H9 (cell line): ENCODE results near the gene DPP6. TPM values are rescaled to one million over a fixed set of nuclear protein-coding genes. Genes with fewer than 3 reads are reported as not detected.

ENCODE experiments used
- DNase-seq: peaks from one replicate; pipeline ENCODE4 v3.0.0-alpha.2; 2017
- H2AFZ ChIP-seq: one replicate; pipeline ENCODE4 v1.6.1; 2013; ENCODE audit warnings: mild to moderate bottlenecking, low read length, control low read depth, moderate library complexity
- H2AK5ac ChIP-seq: 2 replicates; pipeline ENCODE4 v1.6.1; 2013; ENCODE audit warnings: low read length, control low read depth, mixed read lengths; ENCODE audit not compliant: insufficient read length
- H2BK120ac ChIP-seq: one replicate; pipeline ENCODE4 v1.6.1; 2013; ENCODE audit warnings: low read depth, mild to moderate bottlenecking, low read length, control low read depth, inconsistent platforms; ENCODE audit not compliant: poor library complexity, severe bottlenecking
- H2BK12ac ChIP-seq: 2 replicates; pipeline ENCODE4 v1.6.1; 2013; ENCODE audit warnings: low read length, control low read depth, mixed read lengths, low read depth; ENCODE audit not compliant: insufficient read length
- H2BK15ac ChIP-seq: 2 replicates; pipeline ENCODE4 v1.6.1; 2013; ENCODE audit warnings: low read depth, low read length, control low read depth
- H2BK20ac ChIP-seq: one replicate; pipeline ENCODE4 v1.6.1; 2013; ENCODE audit warnings: low read depth, mild to moderate bottlenecking, low read length, control low read depth, inconsistent platforms; ENCODE audit not compliant: poor library complexity, severe bottlenecking
- H2BK5ac ChIP-seq: 2 replicates; pipeline ENCODE4 v1.6.1; 2013; ENCODE audit warnings: low read length, control low read depth, mixed read lengths; ENCODE audit not compliant: insufficient read length
- H3K14ac ChIP-seq: 2 replicates; pipeline ENCODE4 v1.6.1; 2013; ENCODE audit warnings: low read length, control low read depth; ENCODE audit not compliant: insufficient read depth
- H3K18ac ChIP-seq: 2 replicates; pipeline ENCODE4 v1.6.1; 2013; ENCODE audit warnings: low read depth, mild to moderate bottlenecking, mixed read lengths, low read length, control low read depth; ENCODE audit not compliant: insufficient read length
- H3K23ac ChIP-seq: 2 replicates; pipeline ENCODE4 v1.6.1; 2013; ENCODE audit warnings: low read length, control low read depth, mixed read lengths, low read depth; ENCODE audit not compliant: insufficient read length
- H3K23me2 ChIP-seq: 2 replicates; pipeline ENCODE4 v1.6.1; 2013; ENCODE audit warnings: low read depth, mild to moderate bottlenecking, mixed read lengths, low read length, control low read depth; ENCODE audit not compliant: insufficient read length, poor library complexity, severe bottlenecking
- H3K27ac ChIP-seq: 2 replicates; pipeline ENCODE4 v1.5.1; 2013; ENCODE audit warnings: low read length, control low read depth, mixed read lengths, low read depth; ENCODE audit not compliant: insufficient read length
- H3K27me3 ChIP-seq: 2 replicates; pipeline ENCODE4 v1.6.1; 2013; ENCODE audit warnings: low read length, control low read depth, inconsistent platforms; ENCODE audit not compliant: insufficient read depth
- H3K4ac ChIP-seq: 2 replicates; pipeline ENCODE4 v1.6.1; 2013; ENCODE audit warnings: low read depth, mild to moderate bottlenecking, control low read depth, inconsistent platforms, low read length, moderate library complexity
- H3K4me1 ChIP-seq: 2 replicates; pipeline ENCODE4 v1.6.1; 2013; ENCODE audit warnings: low read length, control low read depth, inconsistent platforms; ENCODE audit not compliant: insufficient read depth
- H3K4me2 ChIP-seq: 2 replicates; pipeline ENCODE4 v1.6.1; 2013; ENCODE audit warnings: low read length, control low read depth, mixed read lengths; ENCODE audit not compliant: insufficient read length, insufficient read depth
- H3K56ac ChIP-seq: 2 replicates; pipeline ENCODE4 v1.6.1; 2013; ENCODE audit warnings: low read depth, mild to moderate bottlenecking, mixed read lengths, low read length, control low read depth; ENCODE audit not compliant: insufficient read length
- H3K79me1 ChIP-seq: 2 replicates; pipeline ENCODE4 v1.6.1; 2013; ENCODE audit warnings: low read depth, mild to moderate bottlenecking, moderate library complexity, low read length, control low read depth, inconsistent platforms; ENCODE audit not compliant: insufficient read depth, poor library complexity, severe bottlenecking
- H3K79me2 ChIP-seq: 2 replicates; pipeline ENCODE4 v1.6.1; 2013; ENCODE audit warnings: low read length, control low read depth, inconsistent platforms; ENCODE audit not compliant: insufficient read depth
- H3K9ac ChIP-seq: 2 replicates; pipeline ENCODE4 v1.6.1; 2013; ENCODE audit warnings: low read length, control low read depth, mixed read lengths; ENCODE audit not compliant: insufficient read length; ENCODE audit errors: extremely low read depth
- H3K9me3 ChIP-seq: one replicate; pipeline ENCODE4 v1.6.1; 2013; ENCODE audit warnings: low read depth, low read length, inconsistent platforms; ENCODE audit not compliant: control insufficient read depth
- H3T11ph ChIP-seq: one replicate; pipeline ENCODE4 v1.6.1; 2013; ENCODE audit warnings: mild to moderate bottlenecking, low read length, control low read depth, inconsistent platforms
- H4K20me1 ChIP-seq: one replicate; pipeline ENCODE4 v1.6.1; 2013; ENCODE audit not compliant: control insufficient read depth, insufficient read length, insufficient read depth
- H4K5ac ChIP-seq: 2 replicates; pipeline ENCODE4 v1.6.1; 2013; ENCODE audit warnings: low read depth, mild to moderate bottlenecking, mixed read lengths, low read length, control low read depth; ENCODE audit not compliant: insufficient read length
- H4K8ac ChIP-seq: replicated peaks from 2 replicates; pipeline ENCODE4 v1.6.1; 2013; ENCODE audit warnings: low read length, control low read depth, mixed read lengths, low read depth; ENCODE audit not compliant: insufficient read length
- H4K91ac ChIP-seq: 2 replicates; pipeline ENCODE4 v1.6.1; 2013; ENCODE audit warnings: low read depth, mild to moderate bottlenecking, moderate library complexity, mixed read lengths, low read length, control low read depth; ENCODE audit not compliant: insufficient read length
- H3K27ac Mint-ChIP-seq, 3 experiments: 2 replicates in 2 of 3; 3 replicates in 1 of 3; pipeline ENCODE4 v1.8.0; 2020 to 2021; ENCODE audit warnings: mixed read lengths in 3 of 3, mild to moderate bottlenecking in 1 of 3, moderate library complexity in 1 of 3
- H3K27me3 Mint-ChIP-seq: 2 replicates; pipeline ENCODE4 v1.8.0; 2021; ENCODE audit warnings: low read depth, mild to moderate bottlenecking, moderate library complexity, mixed read lengths
- H3K36me3 Mint-ChIP-seq, 3 experiments: 2 replicates in 2 of 3; 3 replicates in 1 of 3; pipeline ENCODE4 v1.8.0; 2020 to 2021; ENCODE audit warnings: low read depth in 3 of 3, mixed read lengths in 3 of 3; ENCODE audit not compliant: insufficient read depth in 1 of 3
- H3K4me1 Mint-ChIP-seq, 2 experiments: 2 replicates each; pipeline ENCODE4 v1.8.0; 2020; ENCODE audit warnings: mixed read lengths in 2 of 2
- H3K4me3 Mint-ChIP-seq, 2 experiments: 2 replicates in 1 of 2; 3 replicates in 1 of 2; pipeline ENCODE4 v1.8.0; 2020 to 2021; ENCODE audit warnings: mild to moderate bottlenecking in 2 of 2, mixed read lengths in 2 of 2, moderate library complexity in 1 of 2
- H3K9me3 Mint-ChIP-seq, 2 experiments: 2 replicates in 1 of 2; 3 replicates in 1 of 2; pipeline ENCODE4 v1.8.0; 2020; ENCODE audit warnings: mild to moderate bottlenecking in 2 of 2, mixed read lengths in 2 of 2, moderate library complexity in 1 of 2
- CTCF ChIP-seq: fragments of 200-600 bp; sonication (generic); conservative IDR thresholded peaks from 3 replicates; pipeline ENCODE4 v1.8.0; 2021; ENCODE audit warnings: antibody characterized with exemption, mild to moderate bottlenecking
- WGBS: extraction: QIAGEN DNeasy Blood & Tissue Kit; methylation state at CpG from one replicate; pipeline ENCODE4 v1.1.7; 2013; ENCODE audit warnings: missing lambda C conversion rate, low lambda C conversion rate, mixed read lengths; ENCODE audit not compliant: insufficient read length; ENCODE audit errors: extremely low coverage; 5-methylcytosine and 5-hydroxymethylcytosine counted together
- total RNA-seq: library from RNA; stranded (reverse); gene quantifications from 2 replicates; pipeline ENCODE4 v1.2.1, GENCODE V29; 2021

The DPP6 gene
- total RNA-seq, 1 experiment from 2014 or later, result 4.5 TPM

- H3K9ac ChIP-seq, result no peak overlapping the region
- no peak overlapping the region for H3K56ac ChIP-seq
- Mint-ChIP-seq H3K4me1 (no peaks in the 10 kb centered on the region), H3K9me3 (peaks cover 47 to 61% of the 10 kb centered on the region in 2 experiments), H3K4me3 (no peak overlapping the region), H3K27ac (no peak overlapping the region), H3K36me3 (peaks cover 31 to 55% (median 49%) of the 10 kb centered on the region in 3 experiments), H3K27me3 (peaks cover 4% of the 10 kb centered on the region)
- H4K8ac ChIP-seq, result no peak overlapping the region
- H3K18ac ChIP-seq, result no peak overlapping the region
- H3K79me2 ChIP-seq, result no peaks in the 10 kb centered on the region
- H2BK120ac ChIP-seq, result no peak overlapping the region
- no peak overlapping the region for H2BK12ac ChIP-seq
- H4K91ac ChIP-seq, result no peak overlapping the region
- H2BK15ac ChIP-seq, result no peak overlapping the region
- no peak overlapping the region for H2AFZ ChIP-seq
- H3K9me3 ChIP-seq, result peaks cover 32% of the 10 kb centered on the region
- no CpG with 5 or more reads among the region's 1 CpG for whole genome bisulfite sequencing
- no peaks in the 10 kb centered on the region for H3K79me1 ChIP-seq
- H2BK20ac ChIP-seq, result no peak overlapping the region
- no peaks in the 10 kb centered on the region for H3K27me3 ChIP-seq
- no peak overlapping the region for H3K14ac ChIP-seq
- no peak overlapping the region for H3K4ac ChIP-seq
- H3K23ac ChIP-seq, result no peak overlapping the region
- no peaks in the 10 kb centered on the region for H4K20me1 ChIP-seq
- H2BK5ac ChIP-seq, result no peak overlapping the region
- H3K23me2 ChIP-seq, result no peaks in the 10 kb centered on the region
- no peak overlapping the region for H3K27ac ChIP-seq
- no peak overlapping the region for H3K4me2 ChIP-seq
- no peak overlapping the region for H3T11ph ChIP-seq
- H4K5ac ChIP-seq, result no peak overlapping the region
- no peak for DNase-seq
- no peak overlapping the region for H2AK5ac ChIP-seq
- no peaks in the 10 kb centered on the region for H3K4me1 ChIP-seq
- TF ChIP-seq CTCF, result no peak
Observed at GRCh38 chr7:154937837-154938236, 885.6 kb downstream of the DPP6 start.
